ENCODE results near the gene CENPA.

DNA sequence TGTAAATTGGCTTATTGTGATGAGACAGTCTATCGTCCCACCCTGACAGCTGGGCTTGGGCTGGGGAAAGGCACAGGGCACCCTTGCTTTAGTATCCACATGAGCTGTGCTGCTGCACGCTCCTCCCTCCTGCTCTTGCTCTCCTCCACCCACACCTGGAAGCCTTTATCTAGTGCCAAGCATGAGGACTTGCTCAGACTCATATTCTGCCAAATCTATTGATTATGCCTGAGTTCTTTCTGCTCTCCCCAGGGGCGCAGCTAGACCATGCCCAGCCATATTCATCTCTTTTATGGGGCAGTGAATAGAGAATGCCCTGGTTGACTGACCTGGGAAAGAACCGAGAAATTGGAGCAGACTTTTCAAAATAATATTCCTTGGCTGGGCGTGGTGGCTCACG, 33.1 kb downstream of the CENPA start:
- TF ChIP-seq, protein P1, sequence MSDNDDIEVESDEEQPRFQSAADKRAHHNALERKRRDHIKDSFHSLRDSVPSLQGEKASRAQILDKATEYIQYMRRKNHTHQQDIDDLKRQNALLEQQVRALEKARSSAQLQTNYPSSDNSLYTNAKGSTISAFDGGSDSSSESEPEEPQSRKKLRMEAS (IDR thresholded peaks at IDR 0.05; ENCODE audit: low read depth, low read length) = no peak
- TF ChIP-seq, protein P2, sequence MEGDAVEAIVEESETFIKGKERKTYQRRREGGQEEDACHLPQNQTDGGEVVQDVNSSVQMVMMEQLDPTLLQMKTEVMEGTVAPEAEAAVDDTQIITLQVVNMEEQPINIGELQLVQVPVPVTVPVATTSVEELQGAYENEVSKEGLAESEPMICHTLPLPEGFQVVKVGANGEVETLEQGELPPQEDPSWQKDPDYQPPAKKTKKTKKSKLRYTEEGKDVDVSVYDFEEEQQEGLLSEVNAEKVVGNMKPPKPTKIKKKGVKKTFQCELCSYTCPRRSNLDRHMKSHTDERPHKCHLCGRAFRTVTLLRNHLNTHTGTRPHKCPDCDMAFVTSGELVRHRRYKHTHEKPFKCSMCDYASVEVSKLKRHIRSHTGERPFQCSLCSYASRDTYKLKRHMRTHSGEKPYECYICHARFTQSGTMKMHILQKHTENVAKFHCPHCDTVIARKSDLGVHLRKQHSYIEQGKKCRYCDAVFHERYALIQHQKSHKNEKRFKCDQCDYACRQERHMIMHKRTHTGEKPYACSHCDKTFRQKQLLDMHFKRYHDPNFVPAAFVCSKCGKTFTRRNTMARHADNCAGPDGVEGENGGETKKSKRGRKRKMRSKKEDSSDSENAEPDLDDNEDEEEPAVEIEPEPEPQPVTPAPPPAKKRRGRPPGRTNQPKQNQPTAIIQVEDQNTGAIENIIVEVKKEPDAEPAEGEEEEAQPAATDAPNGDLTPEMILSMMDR (IDR thresholded peaks at IDR 0.05; ENCODE audit: low read depth, low read length) = no peak

Data from NB4 (cell line).